ENCODE data around the gene NDUFAF3. TPM values are rescaled to one million over a fixed set of nuclear protein-coding genes. Genes with fewer than 3 reads are reported as not detected.

The NDUFAF3 gene
- total RNA-seq, 1 experiment from 2014 or later = 91.0 TPM

DNA sequence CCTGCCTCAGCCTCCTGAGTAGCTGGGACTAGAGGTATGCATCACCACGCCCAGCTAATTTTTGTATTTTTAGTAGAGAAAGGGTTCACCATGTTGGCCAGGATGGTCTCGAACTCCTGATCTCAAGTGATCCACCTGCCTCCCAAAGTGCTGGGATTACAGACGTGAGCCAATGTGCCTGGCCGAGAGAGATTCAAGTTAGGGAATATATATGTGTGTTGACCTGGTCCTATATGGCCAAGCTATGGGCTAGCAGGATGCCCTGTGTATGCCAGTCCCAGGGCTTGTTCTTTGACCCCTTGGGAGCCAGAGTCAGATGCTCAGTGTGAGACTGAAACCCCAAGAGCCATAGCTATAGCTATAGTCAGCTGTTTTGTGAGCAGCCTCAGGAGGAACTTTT is 1.9 kb downstream of the NDUFAF3 start:
- H2AFZ ChIP-seq (ENCODE audit: low read depth, low read length, poor library complexity, severe bottlenecking) = no peak overlapping the region
- intact Hi-C loops (cut with micrococcal nuclease) = no loop called here
- BruUV-seq (replicated peaks) = no TSS peak
- no peaks in the 10 kb centered on the region; the same call in 1 of the 2 replicates for H4K20me1 ChIP-seq (ENCODE audit: insufficient read depth)
- no peaks in the 10 kb centered on the region for H3K9me2 ChIP-seq (ENCODE audit: insufficient read depth)
- ChIA-PET POLR2A (no interaction called here), CTCF (interaction anchor here (1.0 to 3.5 kb wide), 3 partner anchors 17 to 70 kb away, joined by 5 to 29 read pairs (median 28); partner anchors contain the start of genes P4HTM, QRICH1 and WDR6), RAD21 (ENCODE audit: low non-redundant PET in 1 of 2, low total read pairs in 2 of 2, uncharacterized antibody in 2 of 2, unreplicated experiment in 2 of 2) (interaction anchor here in 1 of 2 experiments (0.7 kb wide), 1 partner anchor 628 kb away, joined by 7 read pairs; no protein-coding TSS in a partner anchor)
- H3K27ac ChIP-seq (ENCODE audit: low read depth, low read length) = 0 out of 2 replicates have a peak overlapping the region, but pooled peaks have one; percentile 9
- TF ChIP-seq YY1 (IDR thresholded peaks at IDR 0.05; ENCODE audit: extremely low read depth, insufficient replicate concordance, low read depth, low read length) (no peak), POLR2AphosphoS5 (IDR thresholded peaks at IDR 0.05; ENCODE audit: low read depth, low read length) (peak; percentile 18; the same call in 1 of the 2 replicates)
- H3K4me2 ChIP-seq (ENCODE audit: low read length) = peak overlapping the region; percentile 90
- DNase-seq (ENCODE audit: low read depth, low spot score) = no peak
- H3K27me3 ChIP-seq (ENCODE audit: insufficient read depth, low read length) = no peaks in the 10 kb centered on the region
- 0 out of 2 replicates have a peak overlapping the region, but pooled peaks have one; percentile 12 for H3K9ac ChIP-seq (ENCODE audit: low read length)
- ATAC-seq = no peak
- H3K79me2 ChIP-seq (ENCODE audit: insufficient read depth, low read length) = peaks cover 90% of the 10 kb centered on the region
- H3K36me3 ChIP-seq (ENCODE audit: control insufficient read depth in 1 of 2, insufficient read depth in 2 of 2, low read length in 2 of 2) = peaks cover 18 to 54% of the 10 kb centered on the region in 2 experiments; a peak in 3 of 4 replicates
- H3K4me1 ChIP-seq (ENCODE audit: control insufficient read depth in 1 of 2, insufficient read depth in 2 of 2, low read length in 2 of 2) = peaks cover 18 to 61% of the 10 kb centered on the region in 2 experiments
- H3K4me3 ChIP-seq (replicated peaks in 1 of 2; ENCODE audit: low read depth in 1 of 2, low read length in 2 of 2) = peak overlapping the region; percentile 13 to 80; a peak in 2 of 4 replicates
- no peaks in the 10 kb centered on the region for H3K9me3 ChIP-seq (ENCODE audit: control insufficient read depth in 1 of 2, insufficient read depth in 1 of 2, low read depth in 1 of 2, low read length in 2 of 2)

- DNase-seq (ENCODE audit: low read depth, low spot score) (no peak), ATAC-seq (no peak)
- TF ChIP-seq POLR2A (IDR thresholded peaks at IDR 0.05; ENCODE audit: borderline replicate concordance, extremely low read depth, insufficient read depth, insufficient read length) = peak; percentile 9
- no peak for TF ChIP-seq CTCF (IDR thresholded peaks at IDR 0.05 in 2 of 3, conservative IDR thresholded peaks at IDR 0.05 in 1 of 3; ENCODE audit: borderline replicate concordance in 1 of 3, insufficient read depth in 1 of 3, low read depth in 2 of 3, low read length in 2 of 3)
- H3K4me1 ChIP-seq (ENCODE audit: control insufficient read depth in 1 of 2, insufficient read depth in 2 of 2, low read length in 2 of 2) = peaks cover 15 to 59% of the 10 kb centered on the region in 2 experiments
- ChIA-PET CTCF (no interaction called here), POLR2A (interaction anchor here (0.5 to 2.5 kb wide), 2 partner anchors 17 to 109 kb away, joined by 4 to 8 read pairs; partner anchors contain the start of gene WDR6), RAD21 (ENCODE audit: low non-redundant PET in 1 of 2, low total read pairs in 2 of 2, uncharacterized antibody in 2 of 2, unreplicated experiment in 2 of 2) (no interaction called here)
- no TSS peak for BruUV-seq (replicated peaks)
- no peak overlapping the region for H2AFZ ChIP-seq (ENCODE audit: low read depth, low read length, poor library complexity, severe bottlenecking)
- H3K9ac ChIP-seq (ENCODE audit: low read length) = no peak overlapping the region
- peak overlapping the region; percentile 90; the same call in 1 of the 2 replicates for H3K4me2 ChIP-seq (ENCODE audit: low read length)
- no peaks in the 10 kb centered on the region for H3K9me2 ChIP-seq (ENCODE audit: insufficient read depth)
- intact Hi-C loops (cut with micrococcal nuclease) = no loop called here
- peaks cover 18 to 54% of the 10 kb centered on the region in 2 experiments; a peak in 3 of 4 replicates for H3K36me3 ChIP-seq (ENCODE audit: control insufficient read depth in 1 of 2, insufficient read depth in 2 of 2, low read length in 2 of 2)
- peak overlapping the region; percentile 9 for H3K27ac ChIP-seq (ENCODE audit: low read depth, low read length)
- no peaks in the 10 kb centered on the region; the same call in 1 of the 2 replicates for H4K20me1 ChIP-seq (ENCODE audit: insufficient read depth)
- H3K79me2 ChIP-seq (ENCODE audit: insufficient read depth, low read length) = peaks cover 93% of the 10 kb centered on the region
- no peaks in the 10 kb centered on the region for H3K27me3 ChIP-seq (ENCODE audit: insufficient read depth, low read length)
- H3K4me3 ChIP-seq (replicated peaks in 1 of 2; ENCODE audit: low read depth in 1 of 2, low read length in 2 of 2) = no peak overlapping the region; a peak in 1 of 4 replicates
- no peaks in the 10 kb centered on the region for H3K9me3 ChIP-seq (ENCODE audit: control insufficient read depth in 1 of 2, insufficient read depth in 1 of 2, low read depth in 1 of 2, low read length in 2 of 2)
Observed at GRCh38 chr3:49024449-49024848, 2.5 kb downstream of the NDUFAF3 start.

All from HCT116 (cell line).